SK-N-SH (cell line): ENCODE data around the gene HIPK1. TPM values are rescaled to one million over a fixed set of nuclear protein-coding genes. Genes with fewer than 3 reads are reported as not detected.

Experiments
- CTCF ChIA-PET: fragments of 300-600, 350-600 bp; formaldehyde crosslinking; extraction: SDS; loops from one replicate; lab custom pipeline; 2021; lab: Yijun Ruan, JAX
- POLR2A ChIA-PET: fragments of 350-600 bp; sonication (Branson Sonifier 250); formaldehyde crosslinking; extraction: SDS; loops from one replicate; lab custom pipeline; 2020; ENCODE audit warnings: antibody characterized with exemption, inconsistent platforms; lab: Yijun Ruan, JAX
- DNase-seq: peaks from one replicate; pipeline ENCODE4 v3.0.0; 2012
- H2AFZ ChIP-seq: fragments of 200-600 bp; sonication (generic); 2 replicates; pipeline ENCODE4 v1.8.1; 2016; ENCODE audit warnings: antibody characterized with exemption, mild to moderate bottlenecking, low read depth
- H3F3A ChIP-seq: fragments of 200-600 bp; sonication (generic); replicated peaks from 2 replicates; pipeline ENCODE3; 2016; ENCODE audit warnings: antibody characterized with exemption, mild to moderate bottlenecking; ENCODE audit not compliant: insufficient read depth
- H3K27ac ChIP-seq, 2 experiments: fragments of 200-500 bp in 1 of 2; fragments of 200-600 bp in 1 of 2; sonication (Bioruptor generic) in 1 of 2; sonication (generic), shearing (Covaris generic) in 1 of 2; 2 replicates each; pipeline versions ENCODE4 v1.5.1 to v1.6.1; 2014 to 2016; ENCODE audit warnings: low read depth in 2 of 2, inconsistent platforms in 1 of 2, low read length in 1 of 2, mild to moderate bottlenecking in 1 of 2, mixed read lengths in 1 of 2
- H3K27me3 ChIP-seq: fragments of 200-600 bp; sonication (generic), shearing (Covaris generic); 2 replicates; pipeline ENCODE4 v1.6.1; 2016; ENCODE audit warnings: mixed run types; ENCODE audit not compliant: insufficient read depth
- H3K36me3 ChIP-seq, 2 experiments: fragments of 200-500 bp in 1 of 2; fragments of 200-600 bp in 1 of 2; sonication (Bioruptor generic) in 1 of 2; sonication (generic) in 1 of 2; replicated peaks in 1 of 2; 2 replicates each; pipeline versions ENCODE3 to v1.5.1; 2014 to 2016; ENCODE audit warnings: low read length in 1 of 2, mild to moderate bottlenecking in 1 of 2; ENCODE audit not compliant: insufficient read depth in 2 of 2, control insufficient read depth in 1 of 2
- H3K4me1 ChIP-seq, 2 experiments: fragments of 200-500 bp in 1 of 2; fragments of 200-600 bp in 1 of 2; sonication (Bioruptor generic) in 1 of 2; sonication (generic), shearing (Covaris generic) in 1 of 2; 2 replicates each; pipeline versions ENCODE4 v1.5.1 to v1.6.1; 2014 to 2016; ENCODE audit warnings: low read depth in 1 of 2, low read length in 1 of 2, mixed run types in 1 of 2; ENCODE audit not compliant: insufficient read depth in 2 of 2, control insufficient read depth in 1 of 2
- H3K4me2 ChIP-seq: fragments of 200-600 bp; sonication (generic), shearing (Covaris generic); 2 replicates; pipeline ENCODE4 v1.6.1; 2017; ENCODE audit warnings: mixed run types
- H3K4me3 ChIP-seq, 2 experiments: fragments of 200-500 bp in 1 of 2; fragments of 200-600 bp in 1 of 2; sonication (Bioruptor generic) in 1 of 2; sonication (generic), shearing (Covaris generic) in 1 of 2; 2 replicates each; pipeline versions ENCODE4 v1.5.1 to v1.8.1; 2014 to 2016; ENCODE audit warnings: low read depth in 2 of 2, inconsistent platforms in 1 of 2, low read length in 1 of 2, mild to moderate bottlenecking in 1 of 2, mixed read lengths in 1 of 2, moderate library complexity in 1 of 2
- H3K79me2 ChIP-seq: fragments of 200-600 bp; sonication (generic); 2 replicates; pipeline ENCODE4 v1.8.1; 2017; ENCODE audit warnings: mild to moderate bottlenecking; ENCODE audit not compliant: insufficient read depth
- H3K9ac ChIP-seq: fragments of 200-600 bp; sonication (generic); 2 replicates; pipeline ENCODE4 v1.6.1; 2017; ENCODE audit warnings: mixed run types
- H3K9me2 ChIP-seq: fragments of 200-600 bp; sonication (generic); 2 replicates; pipeline ENCODE4 v1.6.1; 2017; ENCODE audit warnings: mixed run types
- H3K9me3 ChIP-seq: fragments of 200-600 bp; sonication (generic); 2 replicates; pipeline ENCODE4 v1.6.1; 2017; ENCODE audit warnings: mixed run types, mild to moderate bottlenecking, moderate library complexity
- H4K20me1 ChIP-seq: fragments of 200-600 bp; sonication (generic); 2 replicates; pipeline ENCODE4 v1.6.1; 2017; ENCODE audit warnings: mild to moderate bottlenecking, mixed run types; ENCODE audit not compliant: insufficient read depth
- ELF1 ChIP-seq: IDR thresholded peaks from 2 replicates; pipeline ENCODE4 v1.4.0; 2012
- GABPA ChIP-seq: IDR thresholded peaks from 2 replicates; pipeline ENCODE4 v1.4.0; 2012; ENCODE audit warnings: low read depth, mild to moderate bottlenecking
- MXI1 ChIP-seq: IDR thresholded peaks from 2 replicates; pipeline ENCODE4 v1.6.1; 2012; ENCODE audit warnings: mild to moderate bottlenecking, low read depth, low read length, improper control_type of control experiment
- RAD21 ChIP-seq: IDR thresholded peaks from 2 replicates; pipeline ENCODE4 v1.6.1; 2012; ENCODE audit warnings: mild to moderate bottlenecking, low read length
- RCOR1 ChIP-seq: fragments of 150-350 bp; IDR thresholded peaks from 2 replicates; pipeline ENCODE4 v1.6.1; 2017; ENCODE audit warnings: antibody characterized with exemption, low read length
- REST ChIP-seq: IDR thresholded peaks from 2 replicates; pipeline ENCODE4 v1.6.1; 2012; ENCODE audit warnings: mild to moderate bottlenecking, low read depth, low read length, moderate library complexity
- RFX5 ChIP-seq: IDR thresholded peaks from 2 replicates; pipeline ENCODE4 v1.6.1; 2012; ENCODE audit warnings: mild to moderate bottlenecking, improper control_type of control experiment, low read length
- RXRA ChIP-seq: IDR thresholded peaks from 2 replicates; pipeline ENCODE4 v1.4.0; 2012; ENCODE audit warnings: low read depth, mild to moderate bottlenecking, borderline replicate concordance
- SIN3A ChIP-seq: IDR thresholded peaks from 2 replicates; pipeline ENCODE4 v1.6.1; 2012; ENCODE audit warnings: low read depth, mild to moderate bottlenecking, low read length, moderate library complexity, borderline replicate concordance
- SMC3 ChIP-seq: IDR thresholded peaks from 2 replicates; pipeline ENCODE4 v1.6.1; 2012; ENCODE audit warnings: low read depth, low read length, improper control_type of control experiment
- TAF1 ChIP-seq: IDR thresholded peaks from 2 replicates; pipeline ENCODE4 v1.6.1; 2012; ENCODE audit warnings: low read depth, mild to moderate bottlenecking, low read length, moderate library complexity, borderline replicate concordance
- USF2 ChIP-seq: fragments of 150-350 bp; IDR thresholded peaks from 2 replicates; pipeline ENCODE4 v1.6.1; 2017; ENCODE audit warnings: antibody characterized with exemption, low read length, low read depth, borderline replicate concordance
- YY1 ChIP-seq: IDR thresholded peaks from 2 replicates; pipeline ENCODE4 v1.4.0; 2012; ENCODE audit warnings: low read depth, mild to moderate bottlenecking
- WGBS: methylation state at CpG from one replicate; pipeline ENCODE4 v1.1.6; 2017; ENCODE audit warnings: low lambda C conversion rate; 5-methylcytosine and 5-hydroxymethylcytosine counted together
- polyA plus RNA-seq, 3 experiments: library from polyadenylated mRNA; depleted of rRNA; stranded (reverse); fragments of >200 nt; gene quantifications; 2 replicates each; pipeline ENCODE4 v1.2.3, GENCODE V29; 2012

HIPK1 gene
- polyA plus RNA-seq, 1 of the 3 experiments (the other 2 are of a cell fraction): 7.1 TPM

GRCh38 chr1:113930499-113931161, 1.5 kb downstream of the HIPK1 start (continued):
- TF ChIP-seq SMC3 (no peak), TAF1 (no peak), MXI1 (no peak), GABPA (no peak), RAD21 (no peak), SIN3A (no peak), RFX5 (no peak), RCOR1 (no peak)

- H3K9ac ChIP-seq: peak overlapping the region; percentile 98
- POLR2A ChIA-PET: interaction anchor here (1.0 to 2.9 kb wide), 2 partner anchors 27 to 28 kb away, joined by 3 to 21 read pairs; partner anchors contain the start of genes AP4B1 and DCLRE1B
These were observed 2.3 kb downstream of the HIPK1 start for GRCh38 chr1:113931451-113931851.

More at GRCh38 chr1:113931451-113931851, 2.3 kb downstream of the HIPK1 start:
- Histone ChIP-seq H3K9me2 (no peaks in the 10 kb centered on the region), H3K4me3 (peak overlapping the region; percentile 93 to 99; a peak in 3 of 4 replicates), H3K27me3 (no peaks in the 10 kb centered on the region), H3K4me1 (peaks cover 8 to 22% of the 10 kb centered on the region in 2 experiments), H3K36me3 (no peaks in the 10 kb centered on the region), H3K9me3 (no peaks in the 10 kb centered on the region), H3K4me2 (peak overlapping the region; percentile 95), H3F3A (no peaks in the 10 kb centered on the region), H2AFZ (no peak overlapping the region), H3K79me2 (peaks cover 71% of the 10 kb centered on the region), H4K20me1 (peaks cover 57% of the 10 kb centered on the region), H3K27ac (peak overlapping the region in 1 of 2 experiments; percentile 89; a peak in 2 of 4 replicates)
- CTCF ChIA-PET: interaction anchor here (0.8 to 2.4 kb wide), 6 partner anchors 14 to 96 kb away, joined by 3 to 8 read pairs (median 4); partner anchors contain the start of gene OLFML3
- TF ChIP-seq YY1 (no peak), RCOR1 (no peak), MXI1 (no peak), ELF1 (no peak), REST (no peak), RXRA (no peak), USF2 (no peak)
- 71% methylated on average over 3 of the region's 3 CpGs for WGBS
- no peak for DNase-seq
